ENCODE results near the gene UGDH. TPM values are rescaled to one million over a fixed set of nuclear protein-coding genes. Genes with fewer than 3 reads are reported as not detected.
"Not testable (repeated sequence)": the region's sequence is repeated elsewhere in the genome, so short reads cannot be mapped to it uniquely, and the experiment has no call there.

Gene UGDH
- total RNA-seq, 4 donors from 2014 or later = 168 to 335 (median 204) TPM

- TF ChIP-seq, protein P1, sequence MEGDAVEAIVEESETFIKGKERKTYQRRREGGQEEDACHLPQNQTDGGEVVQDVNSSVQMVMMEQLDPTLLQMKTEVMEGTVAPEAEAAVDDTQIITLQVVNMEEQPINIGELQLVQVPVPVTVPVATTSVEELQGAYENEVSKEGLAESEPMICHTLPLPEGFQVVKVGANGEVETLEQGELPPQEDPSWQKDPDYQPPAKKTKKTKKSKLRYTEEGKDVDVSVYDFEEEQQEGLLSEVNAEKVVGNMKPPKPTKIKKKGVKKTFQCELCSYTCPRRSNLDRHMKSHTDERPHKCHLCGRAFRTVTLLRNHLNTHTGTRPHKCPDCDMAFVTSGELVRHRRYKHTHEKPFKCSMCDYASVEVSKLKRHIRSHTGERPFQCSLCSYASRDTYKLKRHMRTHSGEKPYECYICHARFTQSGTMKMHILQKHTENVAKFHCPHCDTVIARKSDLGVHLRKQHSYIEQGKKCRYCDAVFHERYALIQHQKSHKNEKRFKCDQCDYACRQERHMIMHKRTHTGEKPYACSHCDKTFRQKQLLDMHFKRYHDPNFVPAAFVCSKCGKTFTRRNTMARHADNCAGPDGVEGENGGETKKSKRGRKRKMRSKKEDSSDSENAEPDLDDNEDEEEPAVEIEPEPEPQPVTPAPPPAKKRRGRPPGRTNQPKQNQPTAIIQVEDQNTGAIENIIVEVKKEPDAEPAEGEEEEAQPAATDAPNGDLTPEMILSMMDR (IDR thresholded peaks at IDR 0.05) = no peak
- no peak for TF ChIP-seq POLR2A (IDR thresholded peaks at IDR 0.05)
- DNase-seq = no peak
- H3K27ac ChIP-seq = no peak overlapping the region
- no peaks in the 10 kb centered on the region for H3K27me3 ChIP-seq
- H3K9me3 ChIP-seq = no peaks in the 10 kb centered on the region
- H3K4me3 ChIP-seq = no peak overlapping the region
- H3K4me1 ChIP-seq = peaks cover 0 to 5% (median 0%) of the 10 kb centered on the region in 4 donors
- H3K36me3 ChIP-seq = peaks cover 0 to 87% (median 0%) of the 10 kb centered on the region in 3 donors
Measured at GRCh38 chr4:39510348-39510929, 16.8 kb downstream of the UGDH start.

- Histone ChIP-seq H3K27ac (peak overlapping the region in 1 of 4 donors; percentile 37), H3K4me3 (no peak overlapping the region), H3K9me3 (no peaks in the 10 kb centered on the region), H3K36me3 (peaks cover 3 to 97% (median 5%) of the 10 kb centered on the region in 3 donors), H3K4me1 (no peaks in the 10 kb centered on the region), H3K27me3 (no peaks in the 10 kb centered on the region)
- DNase-seq = no peak
- TF ChIP-seq, protein P1 (IDR thresholded peaks at IDR 0.05) = no peak
- TF ChIP-seq POLR2A (IDR thresholded peaks at IDR 0.05) = no peak
Measured at GRCh38 chr4:39505581-39505980, 21.7 kb downstream of the UGDH start.

DNA sequence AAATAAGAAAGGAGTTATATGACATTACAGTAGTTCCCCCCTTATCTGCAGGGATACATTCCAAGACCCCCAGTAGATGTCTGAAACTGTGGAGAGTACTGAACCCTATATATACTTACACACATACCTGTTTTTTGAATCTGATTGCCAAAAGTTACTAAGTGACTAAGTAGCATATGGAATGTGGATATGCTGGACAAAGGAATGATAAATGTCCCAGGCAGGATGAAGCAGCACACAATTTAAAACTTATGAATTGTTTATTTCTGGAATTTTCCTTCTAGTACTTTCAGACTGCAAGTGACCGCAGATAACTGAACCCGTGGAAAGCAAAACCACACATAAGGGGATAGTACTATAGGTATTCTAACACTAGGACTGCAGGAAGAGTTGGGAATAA is 22.7 kb downstream of the UGDH start:
- no peaks in the 10 kb centered on the region for H3K4me1 ChIP-seq
- peaks cover 3 to 97% (median 5%) of the 10 kb centered on the region in 3 donors for H3K36me3 ChIP-seq
- no peak overlapping the region for H3K27ac ChIP-seq
- DNase-seq = no peak
- H3K9me3 ChIP-seq = no peaks in the 10 kb centered on the region
- no peak overlapping the region for H3K4me3 ChIP-seq
- TF ChIP-seq, protein P1 (IDR thresholded peaks at IDR 0.05) = no peak
- H3K27me3 ChIP-seq = no peaks in the 10 kb centered on the region

GRCh38 chr4:39502664-39503035 is 24.6 kb downstream of the UGDH start:
- not testable (repeated sequence) for H3K4me1 ChIP-seq, H3K27ac ChIP-seq, H3K4me3 ChIP-seq, DNase-seq, H3K9me3 ChIP-seq, H3K27me3 ChIP-seq
- H3K36me3 ChIP-seq = peaks cover 3 to 94% (median 5%) of the 10 kb centered on the region in 3 donors

GRCh38 chr4:39502019-39502663 is 25.1 kb downstream of the UGDH start:
- no peak overlapping the region for H3K4me3 ChIP-seq
- no peak overlapping the region for H3K27ac ChIP-seq
- H3K36me3 ChIP-seq = peaks cover 3 to 89% (median 5%) of the 10 kb centered on the region in 3 donors
- TF ChIP-seq, protein P1 (IDR thresholded peaks at IDR 0.05) = no peak
- no peak for TF ChIP-seq POLR2A (IDR thresholded peaks at IDR 0.05)
- no peaks in the 10 kb centered on the region for H3K9me3 ChIP-seq
- no peak for DNase-seq
- H3K4me1 ChIP-seq = no peaks in the 10 kb centered on the region
- H3K27me3 ChIP-seq = no peaks in the 10 kb centered on the region

GRCh38 chr4:39498727-39499020 is 28.6 kb downstream of the UGDH start:
- H3K4me3 ChIP-seq = no peak overlapping the region
- TF ChIP-seq POLR2A (IDR thresholded peaks at IDR 0.05) = no peak
- TF ChIP-seq, protein P1 (IDR thresholded peaks at IDR 0.05) = no peak
- no peak for DNase-seq
- H3K27me3 ChIP-seq = no peaks in the 10 kb centered on the region
- H3K27ac ChIP-seq = no peak overlapping the region
- no peaks in the 10 kb centered on the region for H3K4me1 ChIP-seq
- no peaks in the 10 kb centered on the region for H3K9me3 ChIP-seq
- H3K36me3 ChIP-seq = peaks cover 0 to 57% (median 5%) of the 10 kb centered on the region in 3 donors
